ENCODE results near the gene PPP1R16B. TPM values are rescaled to one million over a fixed set of nuclear protein-coding genes. Genes with fewer than 3 reads are reported as not detected.

PPP1R16B gene
- total and polyA plus RNA-seq, 10 of the 15 experiments (the other 5 are each of a cell fraction or from before 2014, with no cell fraction given): 13.4 to 90.2 (median 66.7) TPM

DNA sequence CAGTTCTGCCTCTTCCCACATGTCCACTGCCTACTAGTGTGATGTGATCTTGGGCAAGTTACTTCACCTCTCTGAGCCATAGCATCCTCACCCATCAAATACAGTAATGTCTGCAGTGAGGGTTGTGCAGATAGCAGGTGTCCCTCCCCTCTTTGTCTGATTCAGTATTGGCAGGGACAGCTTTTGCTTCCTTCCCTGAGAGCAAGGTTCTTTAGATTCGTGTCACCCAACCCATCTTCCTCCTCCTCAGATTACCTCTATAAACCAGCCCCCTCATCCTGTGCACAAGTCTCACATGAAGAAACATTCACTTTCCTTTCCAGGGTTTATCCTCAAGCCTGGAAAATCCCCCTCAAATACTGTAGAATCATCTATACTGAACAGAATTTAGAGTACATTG, 41.9 kb upstream of the PPP1R16B start:
- H3K4me3 ChIP-seq: no peak overlapping the region
- H4K20me1 ChIP-seq (ENCODE audit: control insufficient read depth, insufficient read depth): no peaks in the 10 kb centered on the region
- no peak overlapping the region for H3K27ac ChIP-seq (ENCODE audit: control insufficient read depth, insufficient read depth)
- ChIA-PET RAD21 (ENCODE audit: unreplicated experiment) (no interaction called here), CTCF (interaction anchor here (0.7 to 11.3 kb wide), 2 partner anchors 12 to 129 kb away, joined by 3 to 74 read pairs; no protein-coding TSS in a partner anchor), SMC1A (ENCODE audit: uncharacterized antibody, unreplicated experiment) (interaction anchor here (0.8 to 1.6 kb wide), 2 partner anchors 12 to 165 kb away, joined by 3 to 5 read pairs; no protein-coding TSS in a partner anchor), POLR2A (no interaction called here)
- H3K4me1 ChIP-seq (ENCODE audit: control insufficient read depth, insufficient read depth, low read length): no peaks in the 10 kb centered on the region
- intact Hi-C loops (cut with micrococcal nuclease; ENCODE audit: unreplicated experiment): no loop called here
- no peaks in the 10 kb centered on the region for H3K79me2 ChIP-seq (ENCODE audit: control insufficient read depth, insufficient read depth, low read length)
- no peaks in the 10 kb centered on the region for H3K9me3 ChIP-seq (replicated peaks; ENCODE audit: control insufficient read depth, insufficient read depth, low read length)
- FAIRE-seq: no peak
- TF ChIP-seq, protein P1, sequence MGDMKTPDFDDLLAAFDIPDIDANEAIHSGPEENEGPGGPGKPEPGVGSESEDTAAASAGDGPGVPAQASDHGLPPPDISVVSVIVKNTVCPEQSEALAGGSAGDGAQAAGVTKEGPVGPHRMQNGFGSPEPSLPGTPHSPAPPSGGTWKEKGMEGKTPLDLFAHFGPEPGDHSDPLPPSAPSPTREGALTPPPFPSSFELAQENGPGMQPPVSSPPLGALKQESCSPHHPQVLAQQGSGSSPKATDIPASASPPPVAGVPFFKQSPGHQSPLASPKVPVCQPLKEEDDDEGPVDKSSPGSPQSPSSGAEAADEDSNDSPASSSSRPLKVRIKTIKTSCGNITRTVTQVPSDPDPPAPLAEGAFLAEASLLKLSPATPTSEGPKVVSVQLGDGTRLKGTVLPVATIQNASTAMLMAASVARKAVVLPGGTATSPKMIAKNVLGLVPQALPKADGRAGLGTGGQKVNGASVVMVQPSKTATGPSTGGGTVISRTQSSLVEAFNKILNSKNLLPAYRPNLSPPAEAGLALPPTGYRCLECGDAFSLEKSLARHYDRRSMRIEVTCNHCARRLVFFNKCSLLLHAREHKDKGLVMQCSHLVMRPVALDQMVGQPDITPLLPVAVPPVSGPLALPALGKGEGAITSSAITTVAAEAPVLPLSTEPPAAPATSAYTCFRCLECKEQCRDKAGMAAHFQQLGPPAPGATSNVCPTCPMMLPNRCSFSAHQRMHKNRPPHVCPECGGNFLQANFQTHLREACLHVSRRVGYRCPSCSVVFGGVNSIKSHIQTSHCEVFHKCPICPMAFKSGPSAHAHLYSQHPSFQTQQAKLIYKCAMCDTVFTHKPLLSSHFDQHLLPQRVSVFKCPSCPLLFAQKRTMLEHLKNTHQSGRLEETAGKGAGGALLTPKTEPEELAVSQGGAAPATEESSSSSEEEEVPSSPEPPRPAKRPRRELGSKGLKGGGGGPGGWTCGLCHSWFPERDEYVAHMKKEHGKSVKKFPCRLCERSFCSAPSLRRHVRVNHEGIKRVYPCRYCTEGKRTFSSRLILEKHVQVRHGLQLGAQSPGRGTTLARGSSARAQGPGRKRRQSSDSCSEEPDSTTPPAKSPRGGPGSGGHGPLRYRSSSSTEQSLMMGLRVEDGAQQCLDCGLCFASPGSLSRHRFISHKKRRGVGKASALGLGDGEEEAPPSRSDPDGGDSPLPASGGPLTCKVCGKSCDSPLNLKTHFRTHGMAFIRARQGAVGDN (IDR thresholded peaks at IDR 0.05): no peak
- TF ChIP-seq NR2C2 (IDR thresholded peaks at IDR 0.05; ENCODE audit: borderline replicate concordance, control insufficient read depth, insufficient read length, low read depth) (no peak), ZNF274 (IDR thresholded peaks at IDR 0.05; ENCODE audit: insufficient read depth, insufficient read length) (no peak), STAT3 (IDR thresholded peaks at IDR 0.05; ENCODE audit: low read depth, low read length) (no peak), EGR1 (IDR thresholded peaks at IDR 0.05; ENCODE audit: borderline replicate concordance in 1 of 2, low read depth in 2 of 2, low read length in 2 of 2) (no peak), CREB1 (IDR thresholded peaks at IDR 0.05; ENCODE audit: low read depth) (no peak), SRF (IDR thresholded peaks at IDR 0.05; ENCODE audit: low read depth in 2 of 2, low read length in 2 of 2) (no peak)
- TF ChIP-seq, protein P2, sequence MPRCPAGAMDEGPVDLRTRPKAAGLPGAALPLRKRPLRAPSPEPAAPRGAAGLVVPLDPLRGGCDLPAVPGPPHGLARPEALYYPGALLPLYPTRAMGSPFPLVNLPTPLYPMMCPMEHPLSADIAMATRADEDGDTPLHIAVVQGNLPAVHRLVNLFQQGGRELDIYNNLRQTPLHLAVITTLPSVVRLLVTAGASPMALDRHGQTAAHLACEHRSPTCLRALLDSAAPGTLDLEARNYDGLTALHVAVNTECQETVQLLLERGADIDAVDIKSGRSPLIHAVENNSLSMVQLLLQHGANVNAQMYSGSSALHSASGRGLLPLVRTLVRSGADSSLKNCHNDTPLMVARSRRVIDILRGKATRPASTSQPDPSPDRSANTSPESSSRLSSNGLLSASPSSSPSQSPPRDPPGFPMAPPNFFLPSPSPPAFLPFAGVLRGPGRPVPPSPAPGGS (IDR thresholded peaks at IDR 0.05; ENCODE audit: borderline replicate concordance, insufficient read depth, low read depth, low read length, poor library complexity, severe bottlenecking): no peak
- TF ChIP-seq, protein P3, sequence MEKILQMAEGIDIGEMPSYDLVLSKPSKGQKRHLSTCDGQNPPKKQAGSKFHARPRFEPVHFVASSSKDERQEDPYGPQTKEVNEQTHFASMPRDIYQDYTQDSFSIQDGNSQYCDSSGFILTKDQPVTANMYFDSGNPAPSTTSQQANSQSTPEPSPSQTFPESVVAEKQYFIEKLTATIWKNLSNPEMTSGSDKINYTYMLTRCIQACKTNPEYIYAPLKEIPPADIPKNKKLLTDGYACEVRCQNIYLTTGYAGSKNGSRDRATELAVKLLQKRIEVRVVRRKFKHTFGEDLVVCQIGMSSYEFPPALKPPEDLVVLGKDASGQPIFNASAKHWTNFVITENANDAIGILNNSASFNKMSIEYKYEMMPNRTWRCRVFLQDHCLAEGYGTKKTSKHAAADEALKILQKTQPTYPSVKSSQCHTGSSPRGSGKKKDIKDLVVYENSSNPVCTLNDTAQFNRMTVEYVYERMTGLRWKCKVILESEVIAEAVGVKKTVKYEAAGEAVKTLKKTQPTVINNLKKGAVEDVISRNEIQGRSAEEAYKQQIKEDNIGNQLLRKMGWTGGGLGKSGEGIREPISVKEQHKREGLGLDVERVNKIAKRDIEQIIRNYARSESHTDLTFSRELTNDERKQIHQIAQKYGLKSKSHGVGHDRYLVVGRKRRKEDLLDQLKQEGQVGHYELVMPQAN (conservative IDR thresholded peaks at IDR 0.05): no peak
- no peak overlapping the region for H3K9ac ChIP-seq (ENCODE audit: control insufficient read depth, insufficient read depth, low read length)
- no peak for DNase-seq (ENCODE audit: low read depth, low spot score)
- WGBS (ENCODE audit: insufficient coverage, insufficient replicate concordance, low lambda C conversion rate, missing lambda C conversion rate): 82% methylated on average over 1 of the region's 1 CpG
- no peak for ATAC-seq
- H3K36me3 ChIP-seq (ENCODE audit: control insufficient read depth in 2 of 2, insufficient read depth in 2 of 2, low read length in 1 of 2): peaks cover 4 to 12% of the 10 kb centered on the region in 2 experiments
- H2AFZ ChIP-seq (ENCODE audit: control insufficient read depth, low read depth, low read length): no peak overlapping the region
- H3K27me3 ChIP-seq (replicated peaks in 1 of 2; ENCODE audit: control insufficient read depth in 2 of 2, insufficient read depth in 2 of 2, low read length in 1 of 2): no peaks in the 10 kb centered on the region
- BruUV-seq (replicated peaks): no TSS peak
- H3K4me2 ChIP-seq (ENCODE audit: control insufficient read depth, insufficient read depth): no peak overlapping the region
- in situ Hi-C loops (cut with MboI): no loop called here

All from GM12878 (cell line).